Mammary epithelial cell (primary cell): ENCODE data around the gene SLC25A52.

ENCODE experiments used
- EZH2 ChIP-seq: IDR thresholded peaks from 2 replicates; pipeline ENCODE4 v1.6.1; 2012; ENCODE audit warnings: low read length, inconsistent platforms, borderline replicate concordance
- TF ChIP-seq, protein P1 (sequence below), 2 donors: IDR thresholded peaks in 1 of 2; conservative IDR thresholded peaks in 1 of 2; 2 replicates each; pipeline ENCODE4 v1.5.1; 2011 to 2012; ENCODE audit warnings: inconsistent platforms in 2 of 2, low read length in 2 of 2, mild to moderate bottlenecking in 2 of 2, control low read depth in 1 of 2, low read depth in 1 of 2; ENCODE audit not compliant: insufficient read depth in 1 of 2; ENCODE audit errors: extremely low read depth in 1 of 2

DNA sequence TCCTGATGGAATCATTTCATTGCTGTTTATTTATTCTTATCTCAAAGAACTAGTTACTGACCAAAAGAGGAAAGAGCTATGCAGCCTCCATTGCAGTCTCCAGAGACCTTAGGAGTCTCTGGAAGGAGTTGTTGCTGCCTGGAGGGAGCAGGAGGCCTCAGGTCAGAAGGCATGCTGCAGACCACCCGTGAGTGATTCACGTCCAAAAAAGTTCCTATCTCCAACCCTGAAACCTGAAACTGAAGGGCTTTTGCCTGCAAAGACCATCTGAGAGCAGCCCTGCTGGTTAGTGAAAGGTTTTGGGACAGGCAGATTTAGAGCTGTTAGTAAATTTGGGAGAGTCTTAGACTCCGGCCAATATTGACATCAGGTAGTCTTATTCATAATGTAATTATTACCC is 29.1 kb downstream of the SLC25A52 start:
- TF ChIP-seq, protein P1, sequence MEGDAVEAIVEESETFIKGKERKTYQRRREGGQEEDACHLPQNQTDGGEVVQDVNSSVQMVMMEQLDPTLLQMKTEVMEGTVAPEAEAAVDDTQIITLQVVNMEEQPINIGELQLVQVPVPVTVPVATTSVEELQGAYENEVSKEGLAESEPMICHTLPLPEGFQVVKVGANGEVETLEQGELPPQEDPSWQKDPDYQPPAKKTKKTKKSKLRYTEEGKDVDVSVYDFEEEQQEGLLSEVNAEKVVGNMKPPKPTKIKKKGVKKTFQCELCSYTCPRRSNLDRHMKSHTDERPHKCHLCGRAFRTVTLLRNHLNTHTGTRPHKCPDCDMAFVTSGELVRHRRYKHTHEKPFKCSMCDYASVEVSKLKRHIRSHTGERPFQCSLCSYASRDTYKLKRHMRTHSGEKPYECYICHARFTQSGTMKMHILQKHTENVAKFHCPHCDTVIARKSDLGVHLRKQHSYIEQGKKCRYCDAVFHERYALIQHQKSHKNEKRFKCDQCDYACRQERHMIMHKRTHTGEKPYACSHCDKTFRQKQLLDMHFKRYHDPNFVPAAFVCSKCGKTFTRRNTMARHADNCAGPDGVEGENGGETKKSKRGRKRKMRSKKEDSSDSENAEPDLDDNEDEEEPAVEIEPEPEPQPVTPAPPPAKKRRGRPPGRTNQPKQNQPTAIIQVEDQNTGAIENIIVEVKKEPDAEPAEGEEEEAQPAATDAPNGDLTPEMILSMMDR (conservative IDR thresholded peaks at IDR 0.05 in 1 of 2, IDR thresholded peaks at IDR 0.05 in 1 of 2; ENCODE audit: extremely low read depth in 1 of 2, insufficient read depth in 1 of 2, low read depth in 1 of 2, low read length in 2 of 2) = no peak
- TF ChIP-seq EZH2 = no peak
